PFSK-1 (cell line): ENCODE data around the gene SLC13A3.

Experiments used
- FOXP2 ChIP-seq: optimal IDR thresholded peaks from 2 replicates; pipeline ENCODE3; 2011; ENCODE audit warnings: borderline replicate concordance, control low read depth, inconsistent platforms; ENCODE audit not compliant: insufficient read depth; ENCODE audit errors: extremely low read length, extremely low read depth
- POLR2AphosphoS5 ChIP-seq: IDR thresholded peaks from 2 replicates; pipeline ENCODE4 v1.6.1; 2012; ENCODE audit warnings: low read depth, mild to moderate bottlenecking, control low read depth, low read length, moderate library complexity
- SIN3A ChIP-seq: IDR thresholded peaks from 2 replicates; pipeline ENCODE4 v1.6.1; 2012; ENCODE audit warnings: mild to moderate bottlenecking, low read length, moderate library complexity, borderline replicate concordance; ENCODE audit not compliant: insufficient read depth
- TAF1 ChIP-seq: IDR thresholded peaks from 2 replicates; pipeline ENCODE4 v1.6.1; 2012; ENCODE audit warnings: low read length, control low read depth, borderline replicate concordance; ENCODE audit not compliant: insufficient read depth
- TF ChIP-seq, protein P1 (sequence below), 2 experiments: IDR thresholded peaks; 2 replicates each; pipeline versions ENCODE4 v1.6.1 to v1.8.0; 2011 to 2012; ENCODE audit warnings: low read depth in 2 of 2, low read length in 2 of 2, control low read depth in 1 of 2, inconsistent platforms in 1 of 2, mild to moderate bottlenecking in 1 of 2, moderate library complexity in 1 of 2; ENCODE audit not compliant: insufficient read depth in 1 of 2

The SLC13A3 gene

DNA sequence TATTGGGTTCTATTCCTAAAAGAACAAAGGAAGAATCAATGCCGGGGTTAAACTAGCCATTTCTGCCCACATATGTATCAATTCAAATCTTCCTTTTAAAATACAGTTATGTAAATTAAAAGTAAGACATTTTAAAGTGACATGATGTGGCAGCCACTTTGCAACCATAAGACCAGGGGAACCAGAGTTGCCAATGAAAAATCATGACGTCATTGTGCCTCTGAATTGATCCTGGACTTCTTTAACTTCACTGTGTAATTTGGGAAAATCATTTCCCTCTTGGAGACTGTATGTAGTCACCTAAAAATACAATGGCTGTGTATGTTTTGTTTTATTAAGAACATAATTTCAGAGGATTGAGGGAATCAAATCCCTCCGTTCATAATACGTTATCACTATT, 42.2 kb downstream of the SLC13A3 start:
- TF ChIP-seq FOXP2: no peak
- TF ChIP-seq, protein P1, sequence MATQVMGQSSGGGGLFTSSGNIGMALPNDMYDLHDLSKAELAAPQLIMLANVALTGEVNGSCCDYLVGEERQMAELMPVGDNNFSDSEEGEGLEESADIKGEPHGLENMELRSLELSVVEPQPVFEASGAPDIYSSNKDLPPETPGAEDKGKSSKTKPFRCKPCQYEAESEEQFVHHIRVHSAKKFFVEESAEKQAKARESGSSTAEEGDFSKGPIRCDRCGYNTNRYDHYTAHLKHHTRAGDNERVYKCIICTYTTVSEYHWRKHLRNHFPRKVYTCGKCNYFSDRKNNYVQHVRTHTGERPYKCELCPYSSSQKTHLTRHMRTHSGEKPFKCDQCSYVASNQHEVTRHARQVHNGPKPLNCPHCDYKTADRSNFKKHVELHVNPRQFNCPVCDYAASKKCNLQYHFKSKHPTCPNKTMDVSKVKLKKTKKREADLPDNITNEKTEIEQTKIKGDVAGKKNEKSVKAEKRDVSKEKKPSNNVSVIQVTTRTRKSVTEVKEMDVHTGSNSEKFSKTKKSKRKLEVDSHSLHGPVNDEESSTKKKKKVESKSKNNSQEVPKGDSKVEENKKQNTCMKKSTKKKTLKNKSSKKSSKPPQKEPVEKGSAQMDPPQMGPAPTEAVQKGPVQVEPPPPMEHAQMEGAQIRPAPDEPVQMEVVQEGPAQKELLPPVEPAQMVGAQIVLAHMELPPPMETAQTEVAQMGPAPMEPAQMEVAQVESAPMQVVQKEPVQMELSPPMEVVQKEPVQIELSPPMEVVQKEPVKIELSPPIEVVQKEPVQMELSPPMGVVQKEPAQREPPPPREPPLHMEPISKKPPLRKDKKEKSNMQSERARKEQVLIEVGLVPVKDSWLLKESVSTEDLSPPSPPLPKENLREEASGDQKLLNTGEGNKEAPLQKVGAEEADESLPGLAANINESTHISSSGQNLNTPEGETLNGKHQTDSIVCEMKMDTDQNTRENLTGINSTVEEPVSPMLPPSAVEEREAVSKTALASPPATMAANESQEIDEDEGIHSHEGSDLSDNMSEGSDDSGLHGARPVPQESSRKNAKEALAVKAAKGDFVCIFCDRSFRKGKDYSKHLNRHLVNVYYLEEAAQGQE (IDR thresholded peaks at IDR 0.05; ENCODE audit: insufficient read depth in 1 of 2, low read depth in 2 of 2, low read length in 2 of 2): no peak
- no peak for TF ChIP-seq TAF1
- TF ChIP-seq POLR2AphosphoS5: no peak
- no peak for TF ChIP-seq SIN3A

- TF ChIP-seq SIN3A (no peak), TAF1 (no peak), FOXP2 (no peak), POLR2AphosphoS5 (no peak)
- TF ChIP-seq, protein P1 (IDR thresholded peaks at IDR 0.05; ENCODE audit: insufficient read depth in 1 of 2, low read depth in 2 of 2, low read length in 2 of 2): no peak
Observed at GRCh38 chr20:46607849-46608497, 43.3 kb downstream of the SLC13A3 start.

GRCh38 chr20:46607191-46607848, 43.9 kb downstream of the SLC13A3 start:
- TF ChIP-seq SIN3A (no peak), POLR2AphosphoS5 (no peak), TAF1 (no peak), FOXP2 (no peak)
- TF ChIP-seq, protein P1 (IDR thresholded peaks at IDR 0.05; ENCODE audit: insufficient read depth in 1 of 2, low read depth in 2 of 2, low read length in 2 of 2): no peak

- TF ChIP-seq SIN3A: no peak
- TF ChIP-seq FOXP2: no peak
- TF ChIP-seq, protein P1 (IDR thresholded peaks at IDR 0.05; ENCODE audit: insufficient read depth in 1 of 2, low read depth in 2 of 2, low read length in 2 of 2): no peak
- no peak for TF ChIP-seq POLR2AphosphoS5
- TF ChIP-seq TAF1: no peak
Observed at GRCh38 chr20:46606817-46607190, 44.5 kb downstream of the SLC13A3 start.
